ENCODE data around the gene TRIO. TPM values are rescaled to one million over a fixed set of nuclear protein-coding genes. Genes with fewer than 3 reads are reported as not detected.
A peak's percentile ranks its signal among the peaks of the same experiment; 100 is the strongest.

Gene TRIO
- total and polyA plus RNA-seq, 4 donors: 23.8 to 243 (median 110) TPM

GRCh38 chr5:14229734-14230133 is 86.6 kb downstream of the TRIO start:
- Histone ChIP-seq H3K4me3 (no peak overlapping the region), H3K36me3 (ENCODE audit: control insufficient read depth in 4 of 4, insufficient read depth in 4 of 4, low read length in 4 of 4) (no peaks in the 10 kb centered on the region), H3K9ac (ENCODE audit: insufficient read depth in 1 of 2, low read length in 2 of 2) (no peak overlapping the region), H3K9me3 (ENCODE audit: control insufficient read depth in 4 of 4, insufficient read depth in 3 of 4, low read length in 3 of 4) (no peaks in the 10 kb centered on the region), H3K4me1 (ENCODE audit: control insufficient read depth in 5 of 5, insufficient read depth in 5 of 5, low read length in 5 of 5) (peaks cover 0 to 41% (median 11%) of the 10 kb centered on the region in 5 donors), H3K27ac (ENCODE audit: low read depth in 1 of 2, low read length in 1 of 2) (no peak overlapping the region), H3K27me3 (ENCODE audit: control insufficient read depth in 3 of 3, insufficient read depth in 3 of 3, low read length in 2 of 3) (no peaks in the 10 kb centered on the region)
- WGBS, 2 donors: 76 to 89% methylated on average over 7 of the region's 7 CpGs
- DNase-seq (no peak), ATAC-seq (ENCODE audit: insufficient read depth, low FRiP score) (no peak)
- no peak for TF ChIP-seq CTCF (IDR thresholded peaks at IDR 0.05; ENCODE audit: control extremely low read depth, extremely low read depth)

- no peaks in the 10 kb centered on the region for H3K27me3 ChIP-seq (ENCODE audit: control insufficient read depth in 3 of 3, insufficient read depth in 3 of 3, low read length in 2 of 3)
- H3K4me1 ChIP-seq (ENCODE audit: control insufficient read depth in 5 of 5, insufficient read depth in 5 of 5, low read length in 5 of 5): peaks cover 0 to 36% (median 11%) of the 10 kb centered on the region in 5 donors
- H3K9ac ChIP-seq (ENCODE audit: insufficient read depth in 1 of 2, low read length in 2 of 2): no peak overlapping the region
- H3K4me3 ChIP-seq: no peak overlapping the region
- 74 to 87% methylated on average over 2 of the region's 2 CpGs for WGBS, 2 donors
- ATAC-seq (ENCODE audit: insufficient read depth, low FRiP score) (no peak), DNase-seq (no peak)
- H3K27ac ChIP-seq (ENCODE audit: low read depth in 1 of 2, low read length in 1 of 2): no peak overlapping the region
- no peak for TF ChIP-seq CTCF (IDR thresholded peaks at IDR 0.05; ENCODE audit: control extremely low read depth, extremely low read depth)
- H3K9me3 ChIP-seq (ENCODE audit: control insufficient read depth in 4 of 4, insufficient read depth in 3 of 4, low read length in 3 of 4): no peaks in the 10 kb centered on the region
- no peaks in the 10 kb centered on the region for H3K36me3 ChIP-seq (ENCODE audit: control insufficient read depth in 4 of 4, insufficient read depth in 4 of 4, low read length in 4 of 4)
Measured at GRCh38 chr5:14231156-14231555, 88.0 kb downstream of the TRIO start.

GRCh38 chr5:14231890-14232289 is 88.7 kb downstream of the TRIO start:
- TF ChIP-seq CTCF (IDR thresholded peaks at IDR 0.05; ENCODE audit: control extremely low read depth, extremely low read depth): no peak
- Histone ChIP-seq H3K4me3 (no peak overlapping the region), H3K9ac (ENCODE audit: insufficient read depth in 1 of 2, low read length in 2 of 2) (no peak overlapping the region), H3K27ac (ENCODE audit: low read depth in 1 of 2, low read length in 1 of 2) (no peak overlapping the region), H3K9me3 (ENCODE audit: control insufficient read depth in 4 of 4, insufficient read depth in 3 of 4, low read length in 3 of 4) (no peaks in the 10 kb centered on the region), H3K27me3 (ENCODE audit: control insufficient read depth in 3 of 3, insufficient read depth in 3 of 3, low read length in 2 of 3) (no peaks in the 10 kb centered on the region), H3K4me1 (ENCODE audit: control insufficient read depth in 5 of 5, insufficient read depth in 5 of 5, low read length in 5 of 5) (peaks cover 0 to 34% (median 6%) of the 10 kb centered on the region in 5 donors), H3K36me3 (ENCODE audit: control insufficient read depth in 4 of 4, insufficient read depth in 4 of 4, low read length in 4 of 4) (no peaks in the 10 kb centered on the region)
- WGBS, 2 donors: 92 to 97% methylated on average over 4 of the region's 4 CpGs
- DNase-seq (no peak), ATAC-seq (ENCODE audit: insufficient read depth, low FRiP score) (no peak)

GRCh38 chr5:14234204-14234603 is 91.1 kb downstream of the TRIO start:
- Histone ChIP-seq H3K36me3 (ENCODE audit: control insufficient read depth in 4 of 4, insufficient read depth in 4 of 4, low read length in 4 of 4) (no peaks in the 10 kb centered on the region), H3K4me3 (no peak overlapping the region), H3K9me3 (ENCODE audit: control insufficient read depth in 4 of 4, insufficient read depth in 3 of 4, low read length in 3 of 4) (no peaks in the 10 kb centered on the region), H3K27ac (ENCODE audit: low read depth in 1 of 2, low read length in 1 of 2) (no peak overlapping the region), H3K27me3 (ENCODE audit: control insufficient read depth in 3 of 3, insufficient read depth in 3 of 3, low read length in 2 of 3) (no peaks in the 10 kb centered on the region), H3K9ac (ENCODE audit: insufficient read depth in 1 of 2, low read length in 2 of 2) (no peak overlapping the region), H3K4me1 (ENCODE audit: control insufficient read depth in 5 of 5, insufficient read depth in 5 of 5, low read length in 5 of 5) (peaks cover 0 to 29% (median 0%) of the 10 kb centered on the region in 5 donors)
- 73 to 83% methylated on average over 3 of the region's 3 CpGs for WGBS, 2 donors
- DNase-seq (no peak), ATAC-seq (ENCODE audit: insufficient read depth, low FRiP score) (peak; percentile 64)
- TF ChIP-seq CTCF (IDR thresholded peaks at IDR 0.05; ENCODE audit: control extremely low read depth, extremely low read depth): no peak

Measured in lung (tissue), 12 donors.